A549 (cell line): ENCODE data around the gene FXR2. TPM values are rescaled to one million over a fixed set of nuclear protein-coding genes. Genes with fewer than 3 reads are reported as not detected.

Experiments
- ATAC-seq, 2 experiments: fragments of 200-7000 bp in 1 of 2; fragments of >200 bp in 1 of 2; cut with Nextera tagmentation in 1 of 2; cut with Tn5 transposase in 1 of 2; 3 replicates each; pipeline versions ENCODE4 v1.8.0 to v1.9.1; 2018 to 2020; ENCODE audit warnings: mild to moderate bottlenecking in 1 of 2, moderate library complexity in 1 of 2
- CTCF ChIA-PET: fragments of 300-600 bp; sonication (Branson Sonifier 250); formaldehyde crosslinking; extraction: SDS; loops from one replicate; lab custom pipeline; 2021; ENCODE audit warnings: antibody characterized with exemption, inconsistent platforms; lab: Yijun Ruan, JAX
- POLR2A ChIA-PET: fragments of 350-600 bp; formaldehyde crosslinking; extraction: SDS; loops from one replicate; lab custom pipeline; 2021; ENCODE audit warnings: antibody characterized with exemption, inconsistent platforms; lab: Yijun Ruan, JAX
- DNase-seq, 2 experiments: peaks; one replicate each; pipeline versions ENCODE4 v3.0.0 to v3.0.0-alpha.2; 2011 to 2016; ENCODE audit warnings: low read depth in 1 of 2, low spot score in 1 of 2
- FAIRE-seq: peaks from 2 replicates; lab custom pipeline; 2011; peaks lifted over from hg19 to GRCh38; lab: Jason Lieb, UNC
- H3K27ac ChIP-seq, 2 experiments: fragments of >200 bp; sonication (Bioruptor Twin); formaldehyde crosslinking; 3 replicates each; pipeline ENCODE4 v1.5.1; 2016 to 2017
- H3K4me1 ChIP-seq: fragments of >200 bp; sonication (Bioruptor Twin); formaldehyde crosslinking; 3 replicates; pipeline ENCODE4 v1.6.1; 2016
- H3K4me2 ChIP-seq: fragments of >200 bp; sonication (Bioruptor Twin); formaldehyde crosslinking; 3 replicates; pipeline ENCODE4 v1.6.1; 2016
- H3K4me3 ChIP-seq: fragments of >200 bp; sonication (Bioruptor Twin); formaldehyde crosslinking; 3 replicates; pipeline ENCODE4 v1.5.1; 2016
- H3K9me3 ChIP-seq: fragments of >200 bp; sonication (Bioruptor Twin); formaldehyde crosslinking; 3 replicates; pipeline ENCODE4 v1.6.1; 2016
- CBX2 ChIP-seq: fragments of 200-600 bp; sonication (generic); IDR thresholded peaks from 2 replicates; pipeline ENCODE4 v1.6.1; 2016; ENCODE audit warnings: low read depth, mild to moderate bottlenecking, borderline replicate concordance
- CBX8 ChIP-seq: fragments of 200-600 bp; sonication (generic); IDR thresholded peaks from 2 replicates; pipeline ENCODE4 v1.6.1; 2016
- CEBPB ChIP-seq, 2 experiments: fragments of >200 bp in 1 of 2; sonication (Bioruptor Twin) in 1 of 2; formaldehyde crosslinking in 1 of 2; IDR thresholded peaks; 2 replicates each; pipeline ENCODE4 v1.6.1; 2012 to 2016
- CHD4 ChIP-seq: fragments of 200-600 bp; sonication (generic); IDR thresholded peaks from 2 replicates; pipeline ENCODE4 v1.6.1; 2016; ENCODE audit warnings: antibody characterized with exemption, mild to moderate bottlenecking, borderline replicate concordance
- CTCF ChIP-seq: fragments of >200 bp; sonication (Bioruptor Twin); formaldehyde crosslinking; IDR thresholded peaks from 3 replicates; pipeline ENCODE4 v1.5.1; 2016
- EHMT2 ChIP-seq: fragments of 200-600 bp; sonication (generic); IDR thresholded peaks from 2 replicates; pipeline ENCODE4 v1.6.1; 2016; ENCODE audit warnings: antibody characterized with exemption, low read depth, mild to moderate bottlenecking, moderate library complexity
- ELK1 ChIP-seq: fragments of 150-350 bp; IDR thresholded peaks from 2 replicates; pipeline ENCODE4 v1.6.1; 2014; ENCODE audit warnings: low read depth, mild to moderate bottlenecking, low read length
- FOSL2 ChIP-seq, 2 experiments: fragments of 450-650 bp in 1 of 2; fragments of >200 bp in 1 of 2; sonication (Bioruptor Twin) in 1 of 2; formaldehyde crosslinking; IDR thresholded peaks; 2 replicates each; pipeline versions ENCODE4 v1.5.0 to v1.6.1; 2016 to 2020; ENCODE audit warnings: mild to moderate bottlenecking in 1 of 2, moderate library complexity in 1 of 2
- FOXS1 ChIP-seq: fragments of 250-450 bp; sonication (Bioruptor Pico); IDR thresholded peaks from 2 replicates; pipeline ENCODE4 v1.5.0; 2020; ENCODE audit warnings: mild to moderate bottlenecking, moderate library complexity
- GATA3 ChIP-seq: IDR thresholded peaks from 2 replicates; pipeline ENCODE4 v1.6.1; 2012; ENCODE audit warnings: borderline replicate concordance
- HMGXB4 ChIP-seq: fragments of 250-450 bp; sonication (Bioruptor Pico); IDR thresholded peaks from 2 replicates; pipeline ENCODE4 v1.5.0; 2021; ENCODE audit warnings: mild to moderate bottlenecking, moderate library complexity, borderline replicate concordance
- HOXB13 ChIP-seq: fragments of 250-450 bp; sonication (Bioruptor Pico); IDR thresholded peaks from 2 replicates; pipeline ENCODE4 v1.5.0; 2020; ENCODE audit warnings: low read depth, mild to moderate bottlenecking, moderate library complexity
- JUNB ChIP-seq: fragments of >200 bp; sonication (Bioruptor Twin); formaldehyde crosslinking; IDR thresholded peaks from 2 replicates; pipeline ENCODE4 v1.6.1; 2016
- KDM1A ChIP-seq: fragments of 200-600 bp; sonication (generic); IDR thresholded peaks from 2 replicates; pipeline ENCODE4 v1.6.1; 2016; ENCODE audit warnings: low read depth, mild to moderate bottlenecking
- MYC ChIP-seq: IDR thresholded peaks from 2 replicates; pipeline ENCODE4 v1.6.1; 2012; ENCODE audit warnings: mild to moderate bottlenecking, inconsistent platforms, low read length, improper control_type of control experiment, borderline replicate concordance
- NPAS2 ChIP-seq: fragments of 250-450 bp; sonication (Bioruptor Pico); IDR thresholded peaks from 2 replicates; pipeline ENCODE4 v1.8.0; 2022; ENCODE audit warnings: mild to moderate bottlenecking, moderate library complexity, borderline replicate concordance
- NR3C1 ChIP-seq: fragments of >200 bp; sonication (Bioruptor Twin); formaldehyde crosslinking; IDR thresholded peaks from 3 replicates; pipeline ENCODE4 v1.6.1; 2017
- POLR2AphosphoS2 ChIP-seq: conservative IDR thresholded peaks from 2 replicates; pipeline ENCODE4 v1.6.1; 2012; ENCODE audit warnings: low read length, improper control_type of control experiment, inconsistent platforms
- RCOR1 ChIP-seq: fragments of 150-350 bp; IDR thresholded peaks from 2 replicates; pipeline ENCODE4 v1.6.1; 2014; ENCODE audit warnings: antibody characterized with exemption, low read length, low read depth
- USF2 ChIP-seq: fragments of 450-650 bp; IDR thresholded peaks from 2 replicates; pipeline ENCODE4 v1.6.1; 2014; ENCODE audit warnings: antibody characterized with exemption
- ZNF302 ChIP-seq: fragments of 250-450 bp; sonication (Bioruptor Pico); IDR thresholded peaks from 2 replicates; pipeline ENCODE4 v1.9.0; 2021; ENCODE audit warnings: inconsistent platforms, mild to moderate bottlenecking, moderate library complexity
- WGBS: methylation state at CpG from one replicate; pipeline ENCODE4 v1.1.6; 2017; ENCODE audit errors: missing lambda C conversion rate; 5-methylcytosine and 5-hydroxymethylcytosine counted together
- polyA plus RNA-seq, 4 experiments: library from polyadenylated mRNA; depleted of rRNA in 3 of 4; stranded (reverse); fragments of >200 nt; fragmentation: RNase III in 1 of 4; extraction: RNeasy Plus Mini Kit Qiagen cat#74134 plus additional on column Dnase treatment in 1 of 4; gene quantifications; 2 replicates in 3 of 4; 3 replicates in 1 of 4; pipeline ENCODE4 v1.2.3, GENCODE V29; 2011 to 2017

The FXR2 gene
- polyA plus RNA-seq, 2 of the 4 experiments (the other 2 are of a cell fraction), result 40.7 to 45.2 TPM

GRCh38 chr17:7623661-7624060 lies 9.0 kb upstream of the FXR2 start:
- H3K4me2 ChIP-seq, result no peak overlapping the region

GRCh38 chr17:7620835-7621234 lies 6.1 kb upstream of the FXR2 start:
- FAIRE-seq, result no peak
- Histone ChIP-seq H3K4me3 (no peak overlapping the region), H3K4me2 (no peak overlapping the region), H3K9me3 (no peaks in the 10 kb centered on the region), H3K27ac (no peak overlapping the region), H3K4me1 (no peaks in the 10 kb centered on the region)
- no peak for DNase-seq
- ATAC-seq, result no peak
- 85% methylated on average over 8 of the region's 8 CpGs for WGBS
- CTCF ChIA-PET, result interaction anchor here (1.0 to 14.2 kb wide), 5 partner anchors 13 to 96 kb away, joined by 3 to 130 read pairs (median 8); partner anchors contain the start of genes DNAH2, SHBG and TP53
- POLR2A ChIA-PET, result interaction anchor here (1.0 kb wide), 1 partner anchor 37 kb away, joined by 5 read pairs; the partner anchor contains the start of gene MPDU1
- no peak for TF ChIP-seq ELK1
- TF ChIP-seq FOSL2 (IDR thresholded peaks at IDR 0.05), result no peak
- no peak for TF ChIP-seq FOSL2 (CRISPR knock-in tag; IDR thresholded peaks at IDR 0.05)
- TF ChIP-seq GATA3, result no peak
- TF ChIP-seq NPAS2 (CRISPR knock-in tag), result no peak
- TF ChIP-seq CEBPB (IDR thresholded peaks at IDR 0.05), result no peak
- no peak for TF ChIP-seq USF2
- no peak for TF ChIP-seq CBX2
- TF ChIP-seq FOXS1 (CRISPR knock-in tag), result no peak
- no peak for TF ChIP-seq CBX8
- no peak for TF ChIP-seq KDM1A

More at GRCh38 chr17:7623661-7624060, 9.0 kb upstream of the FXR2 start:
- Histone ChIP-seq H3K9me3 (no peaks in the 10 kb centered on the region), H3K27ac (no peak overlapping the region), H3K4me3 (no peak overlapping the region), H3K4me1 (peaks cover 10% of the 10 kb centered on the region; the same call in 2 of the 3 replicates)
- DNase-seq, result no peak
- no peak for ATAC-seq
- TF ChIP-seq HMGXB4, result no peak
- no peak for TF ChIP-seq ZNF302 (CRISPR knock-in tag)
- no peak for TF ChIP-seq HOXB13 (CRISPR knock-in tag)
- TF ChIP-seq MYC, result no peak
- TF ChIP-seq RCOR1, result no peak
- TF ChIP-seq CHD4, result no peak
- no peak for TF ChIP-seq CTCF
- TF ChIP-seq POLR2AphosphoS2, result no peak
- TF ChIP-seq EHMT2, result no peak
- no peak for TF ChIP-seq JUNB
- TF ChIP-seq NR3C1, result no peak
- no peak for FAIRE-seq
- 64% methylated on average over 5 of the region's 5 CpGs for WGBS
- POLR2A ChIA-PET, result no interaction called here
- CTCF ChIA-PET, result interaction anchor here (1.6 to 14.2 kb wide), 3 partner anchors 10 to 64 kb away, joined by 5 to 130 read pairs (median 19); partner anchors contain the start of genes SHBG, TP53 and WRAP53
